ENCODE data around the gene LUZP2. TPM values are rescaled to one million over a fixed set of nuclear protein-coding genes. Genes with fewer than 3 reads are reported as not detected.

Gene LUZP2
- total and polyA plus RNA-seq, 9 of the 15 experiments (the other 6 are each of a cell fraction or from before 2014, with no cell fraction given), result not detected

GRCh38 chr11:24615451-24616160 lies 118.8 kb downstream of the LUZP2 start:
- no peak overlapping the region for H3K4me2 ChIP-seq (ENCODE audit: insufficient read depth, low read length)
- no peaks in the 10 kb centered on the region for H3K4me1 ChIP-seq (replicated peaks in 1 of 2; ENCODE audit: control insufficient read depth in 2 of 2, insufficient read depth in 2 of 2, low read length in 2 of 2)
- H4K20me1 ChIP-seq (replicated peaks; ENCODE audit: control insufficient read depth, insufficient read depth, low read length), result no peaks in the 10 kb centered on the region
- FAIRE-seq, result no peak
- intact Hi-C loops (cut with micrococcal nuclease) (no loop called here), in situ Hi-C loops (cut with MboI) (no loop called here)
- no peak overlapping the region for H3K27ac ChIP-seq (ENCODE audit: extremely low read depth, low read depth, low read length)
- no peaks in the 10 kb centered on the region for H3K27me3 ChIP-seq (ENCODE audit: control insufficient read depth in 2 of 2, insufficient read depth in 2 of 2, low read length in 2 of 2)
- POLR2A ChIA-PET, result no interaction called here
- no peak overlapping the region for H3K4me3 ChIP-seq
- BruUV-seq (replicated peaks), result no TSS peak
- no peaks in the 10 kb centered on the region for H3K9me1 ChIP-seq (ENCODE audit: control insufficient read depth, insufficient read depth, low read length)
- TF ChIP-seq PURB (CRISPR knock-in tag; IDR thresholded peaks at IDR 0.05; ENCODE audit: low read depth) (no peak), ARID4B (CRISPR knock-in tag; IDR thresholded peaks at IDR 0.05) (no peak), POLR2H (tag; IDR thresholded peaks at IDR 0.05; ENCODE audit: low read depth) (no peak), ZNF75A (CRISPR knock-in tag; IDR thresholded peaks at IDR 0.05) (no peak), E2F5 (CRISPR knock-in tag; IDR thresholded peaks at IDR 0.05) (no peak), SPI1 (IDR thresholded peaks at IDR 0.05; ENCODE audit: borderline replicate concordance, low read depth, low read length) (no peak), SIN3A (IDR thresholded peaks at IDR 0.05; ENCODE audit: borderline replicate concordance in 2 of 2, control insufficient read depth in 1 of 2, low read depth in 2 of 2, low read length in 2 of 2) (no peak)
- CTCF ChIA-PET (ENCODE audit: low intra/inter-chr PET ratio), result no interaction called here
- H3K9me3 ChIP-seq (replicated peaks; ENCODE audit: control insufficient read depth, insufficient read depth, low read depth, low read length), result no peaks in the 10 kb centered on the region
- ATAC-seq, result no peak
- no peaks in the 10 kb centered on the region for H3K36me3 ChIP-seq (ENCODE audit: control insufficient read depth, insufficient read depth, low read length)
- H3K79me2 ChIP-seq (ENCODE audit: control insufficient read depth, insufficient read depth, low read length), result no peaks in the 10 kb centered on the region
- no peak for DNase-seq (ENCODE audit: extremely low read depth in 1 of 4, low spot score in 3 of 4)
- H2AFZ ChIP-seq (ENCODE audit: low read depth, low read length), result no peak overlapping the region
- H3K9ac ChIP-seq (ENCODE audit: insufficient read depth in 1 of 2, low read depth in 2 of 2, low read length in 2 of 2), result no peak overlapping the region
